Breast epithelium (tissue), 4 donors: ENCODE results near the gene DPAGT1. TPM values are rescaled to one million over a fixed set of nuclear protein-coding genes. Genes with fewer than 3 reads are reported as not detected.

ENCODE experiments used
- DNase-seq, 2 donors: peaks; one replicate each; pipeline ENCODE4 v3.0.0-alpha.2; 2019; ENCODE audit warnings: low spot score in 2 of 2
- H3K27ac ChIP-seq, 2 donors: fragments of 200-600 bp; sonication (generic) in 1 of 2; one replicate each; pipeline ENCODE4 v1.5.1; 2016 to 2019; ENCODE audit warnings: mild to moderate bottlenecking in 1 of 2
- H3K27me3 ChIP-seq, 2 donors: fragments of 200-600 bp; sonication (generic) in 1 of 2; one replicate each; pipeline versions ENCODE4 v1.5.1 to v1.6.0; 2017 to 2019; ENCODE audit warnings: control low read depth in 1 of 2, mild to moderate bottlenecking in 1 of 2
- H3K36me3 ChIP-seq: fragments of 200-600 bp; one replicate; pipeline ENCODE4 v1.5.1; 2019
- H3K4me1 ChIP-seq, 2 donors: fragments of 200-600 bp; sonication (generic); one replicate each; pipeline ENCODE4 v1.5.1; 2016 to 2019; ENCODE audit warnings: control low read depth in 1 of 2
- H3K4me3 ChIP-seq, 3 donors: fragments of 200-600 bp; sonication (generic); 1 replicate in 2 of 3; 2 replicates in 1 of 3; pipeline ENCODE4 v1.5.1; 2016 to 2019; ENCODE audit warnings: mild to moderate bottlenecking in 3 of 3, moderate library complexity in 2 of 3
- H3K9me3 ChIP-seq, 2 donors: fragments of 200-600 bp; sonication (generic) in 1 of 2; one replicate each; pipeline ENCODE4 v1.5.1; 2016 to 2019; ENCODE audit warnings: control low read depth in 1 of 2
- POLR2A ChIP-seq: fragments of 450-650 bp; IDR thresholded peaks from one replicate; pipeline ENCODE4 v1.6.1; 2016; ENCODE audit warnings: antibody characterized with exemption, mild to moderate bottlenecking, moderate library complexity
- POLR2AphosphoS5 ChIP-seq, 3 donors: sonication (generic); formaldehyde crosslinking; IDR thresholded peaks; one replicate each; pipeline ENCODE4 v1.6.1; 2017; ENCODE audit warnings: antibody characterized with exemption in 3 of 3
- intact Hi-C: fragments of 100-400 bp; cut with DNase I; formaldehyde crosslinking; loops from one replicate; pipeline ENCODE4 v1.15.1; 2023; ENCODE audit warnings: low total_unique reads
- total RNA-seq, 3 donors: library from RNA; depleted of rRNA; stranded (reverse); fragments of >200 nt; gene quantifications; one replicate each; pipeline ENCODE4 v1.1.0, GENCODE V29; 2016
- TF ChIP-seq, protein P1 (sequence below), 3 donors: fragments of 450-650 bp; IDR thresholded peaks; one replicate each; pipeline ENCODE4 v1.5.1; 2016 to 2017; ENCODE audit warnings: antibody characterized with exemption in 3 of 3, mild to moderate bottlenecking in 3 of 3, moderate library complexity in 3 of 3

DPAGT1 gene
- total RNA-seq, 3 donors from 2014 or later: 18.4 to 32.5 (median 27.2) TPM

GRCh38 chr11:119089319-119089718, 12.3 kb downstream of the DPAGT1 start:
- TF ChIP-seq, protein P1, sequence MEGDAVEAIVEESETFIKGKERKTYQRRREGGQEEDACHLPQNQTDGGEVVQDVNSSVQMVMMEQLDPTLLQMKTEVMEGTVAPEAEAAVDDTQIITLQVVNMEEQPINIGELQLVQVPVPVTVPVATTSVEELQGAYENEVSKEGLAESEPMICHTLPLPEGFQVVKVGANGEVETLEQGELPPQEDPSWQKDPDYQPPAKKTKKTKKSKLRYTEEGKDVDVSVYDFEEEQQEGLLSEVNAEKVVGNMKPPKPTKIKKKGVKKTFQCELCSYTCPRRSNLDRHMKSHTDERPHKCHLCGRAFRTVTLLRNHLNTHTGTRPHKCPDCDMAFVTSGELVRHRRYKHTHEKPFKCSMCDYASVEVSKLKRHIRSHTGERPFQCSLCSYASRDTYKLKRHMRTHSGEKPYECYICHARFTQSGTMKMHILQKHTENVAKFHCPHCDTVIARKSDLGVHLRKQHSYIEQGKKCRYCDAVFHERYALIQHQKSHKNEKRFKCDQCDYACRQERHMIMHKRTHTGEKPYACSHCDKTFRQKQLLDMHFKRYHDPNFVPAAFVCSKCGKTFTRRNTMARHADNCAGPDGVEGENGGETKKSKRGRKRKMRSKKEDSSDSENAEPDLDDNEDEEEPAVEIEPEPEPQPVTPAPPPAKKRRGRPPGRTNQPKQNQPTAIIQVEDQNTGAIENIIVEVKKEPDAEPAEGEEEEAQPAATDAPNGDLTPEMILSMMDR (IDR thresholded peaks at IDR 0.05): no peak
- TF ChIP-seq POLR2A (no peak), POLR2AphosphoS5 (IDR thresholded peaks at IDR 0.05) (no peak)
- Histone ChIP-seq H3K27me3 (no peaks in the 10 kb centered on the region), H3K4me3 (no peak overlapping the region), H3K4me1 (peaks cover 10 to 13% of the 10 kb centered on the region in 2 donors), H3K27ac (no peak overlapping the region), H3K36me3 (no peaks in the 10 kb centered on the region), H3K9me3 (no peaks in the 10 kb centered on the region)
- DNase-seq: no peak
- intact Hi-C loops: no loop called here

GRCh38 chr11:119088406-119088805, 13.2 kb downstream of the DPAGT1 start:
- TF ChIP-seq POLR2AphosphoS5 (IDR thresholded peaks at IDR 0.05): no peak
- H3K36me3 ChIP-seq: no peaks in the 10 kb centered on the region
- H3K27me3 ChIP-seq: no peaks in the 10 kb centered on the region
- H3K27ac ChIP-seq: no peak overlapping the region
- peaks cover 7 to 13% of the 10 kb centered on the region in 2 donors for H3K4me1 ChIP-seq
- H3K9me3 ChIP-seq: no peaks in the 10 kb centered on the region
- intact Hi-C loops: no loop called here
- no peak overlapping the region for H3K4me3 ChIP-seq
- DNase-seq: no peak

DNA sequence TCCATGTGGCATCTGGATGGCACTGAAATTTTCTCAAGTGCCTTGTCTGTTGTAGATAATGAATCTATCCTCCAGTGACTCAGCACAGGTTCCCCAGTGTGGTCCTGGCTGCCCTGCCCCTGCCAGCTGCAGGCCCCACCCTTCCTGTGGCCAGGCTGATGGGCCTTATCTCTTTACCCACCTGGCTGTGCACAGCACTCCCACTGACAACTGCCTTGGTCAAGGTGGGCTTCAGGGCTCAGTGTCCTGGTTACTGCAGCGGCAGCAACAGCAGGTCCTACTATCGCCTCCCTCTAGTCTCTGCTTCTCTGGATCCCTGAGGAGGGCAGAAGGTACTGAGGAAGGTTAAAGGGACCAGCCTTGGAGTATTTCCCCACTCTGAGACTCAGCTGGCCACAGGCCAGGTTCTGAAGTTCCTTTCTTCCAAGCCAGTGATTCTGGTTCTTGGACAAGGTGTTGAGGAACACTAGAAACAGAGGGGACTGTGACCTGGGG, 13.9 kb downstream of the DPAGT1 start:
- no peaks in the 10 kb centered on the region for H3K27me3 ChIP-seq
- no peak for DNase-seq
- TF ChIP-seq POLR2A: no peak
- TF ChIP-seq, protein P1 (IDR thresholded peaks at IDR 0.05): no peak
- TF ChIP-seq POLR2AphosphoS5 (IDR thresholded peaks at IDR 0.05): no peak
- no peaks in the 10 kb centered on the region for H3K9me3 ChIP-seq
- no peak overlapping the region for H3K27ac ChIP-seq
- no peaks in the 10 kb centered on the region for H3K36me3 ChIP-seq
- intact Hi-C loops: no loop called here
- no peak overlapping the region for H3K4me3 ChIP-seq
- H3K4me1 ChIP-seq: peaks cover 4 to 9% of the 10 kb centered on the region in 2 donors

- intact Hi-C loops: no loop called here
- Histone ChIP-seq H3K27me3 (no peaks in the 10 kb centered on the region), H3K4me3 (no peak overlapping the region), H3K4me1 (peaks cover 4 to 7% of the 10 kb centered on the region in 2 donors), H3K36me3 (no peaks in the 10 kb centered on the region), H3K9me3 (no peaks in the 10 kb centered on the region), H3K27ac (no peak overlapping the region)
- no peak for DNase-seq
- TF ChIP-seq POLR2A (no peak), POLR2AphosphoS5 (IDR thresholded peaks at IDR 0.05) (no peak)
Measured at GRCh38 chr11:119087123-119087522, 14.5 kb downstream of the DPAGT1 start.

DNA sequence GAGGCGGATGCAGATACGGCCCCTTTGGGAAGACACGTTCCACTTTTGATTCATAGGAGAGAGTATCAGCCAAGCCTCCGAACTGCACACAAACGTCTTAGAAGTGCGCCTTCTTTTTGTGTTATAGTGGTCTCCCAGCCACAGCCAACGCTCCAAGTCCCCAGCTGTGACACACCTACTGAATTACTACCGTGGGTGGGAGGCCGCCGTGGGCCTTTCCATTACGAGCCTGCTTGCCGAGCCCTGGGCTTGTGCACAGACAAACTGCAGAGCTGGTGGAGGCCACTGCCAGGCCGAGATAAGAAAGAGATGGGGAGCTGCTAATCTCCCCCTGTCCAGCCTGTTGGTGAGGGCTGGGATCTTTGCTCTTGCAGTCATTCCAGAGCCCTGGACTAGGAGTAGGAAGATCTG, 16.2 kb downstream of the DPAGT1 start:
- H3K4me3 ChIP-seq: peak overlapping the region; percentile 58 to 94 (median 84)
- no peaks in the 10 kb centered on the region for H3K36me3 ChIP-seq
- H3K9me3 ChIP-seq: no peaks in the 10 kb centered on the region
- H3K27me3 ChIP-seq: no peaks in the 10 kb centered on the region
- H3K4me1 ChIP-seq: peaks cover 4 to 7% of the 10 kb centered on the region in 2 donors
- intact Hi-C loops: loop anchor here (1.0 kb wide), 1 partner anchor 10 kb away; a partner anchor contains a TSS
- DNase-seq: no peak
- no peak for TF ChIP-seq POLR2AphosphoS5 (IDR thresholded peaks at IDR 0.05)
- no peak for TF ChIP-seq POLR2A
- TF ChIP-seq, protein P1 (IDR thresholded peaks at IDR 0.05): no peak
- peak overlapping the region; percentile 83 to 95 for H3K27ac ChIP-seq

DNA sequence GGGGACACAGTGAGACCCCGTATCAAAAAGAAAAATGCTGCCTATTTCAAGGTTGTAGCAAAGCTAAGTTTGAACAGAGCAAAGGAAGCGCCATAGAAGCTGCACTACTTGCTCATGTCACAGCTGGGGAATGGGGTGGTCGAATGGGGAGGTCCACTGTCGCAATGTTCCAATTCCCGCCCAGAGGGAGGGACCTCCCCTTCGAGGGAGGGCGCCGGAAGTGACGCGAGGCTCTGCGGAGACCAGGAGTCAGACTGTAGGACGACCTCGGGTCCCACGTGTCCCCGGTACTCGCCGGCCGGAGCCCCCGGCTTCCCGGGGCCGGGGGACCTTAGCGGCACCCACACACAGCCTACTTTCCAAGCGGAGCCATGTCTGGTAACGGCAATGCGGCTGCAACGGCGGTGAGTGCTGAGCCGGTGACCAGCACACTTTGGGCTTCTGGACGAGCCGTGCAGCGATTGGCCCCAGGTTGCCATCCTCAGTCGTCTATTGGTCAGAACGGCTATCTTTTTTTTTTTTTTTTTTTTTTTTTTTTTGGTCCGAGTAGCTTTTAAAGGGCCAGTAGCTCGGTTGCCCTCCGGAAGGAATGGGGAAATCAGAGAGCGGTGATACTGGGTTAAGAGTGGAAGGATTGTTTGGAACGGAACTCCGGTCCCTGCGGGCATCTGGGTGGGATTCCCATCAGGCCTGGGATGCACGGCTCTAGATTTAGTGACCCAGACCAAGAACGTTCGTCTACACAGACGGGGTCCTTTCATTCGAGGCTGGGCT, 16.8 kb downstream of the DPAGT1 start, which contains the start of gene HMBS:
Gene HMBS, plus strand, starts transcription at position 219 of the 774 bp plus-strand sequence. Its CDS starts 153 bp downstream, at position 372.
- H3K27me3 ChIP-seq: no peaks in the 10 kb centered on the region
- H3K27ac ChIP-seq: peak within 1 kb of the TSS; percentile 83 to 95
- H3K4me3 ChIP-seq: peak within 1 kb of the TSS; percentile 58 to 94 (median 84)
- no peaks in the 10 kb centered on the region for H3K36me3 ChIP-seq
- peak; percentile 63 to 90 (median 68) for TF ChIP-seq POLR2AphosphoS5 (IDR thresholded peaks at IDR 0.05)
- TF ChIP-seq, protein P1 (IDR thresholded peaks at IDR 0.05): no peak
- H3K9me3 ChIP-seq: no peaks in the 10 kb centered on the region
- intact Hi-C loops: loop anchor here (1.0 kb wide), 1 partner anchor 10 kb away; a partner anchor contains a TSS
- peak; percentile 92 to 93 for DNase-seq
- peaks cover 4 to 7% of the 10 kb centered on the region in 2 donors for H3K4me1 ChIP-seq
